Activated T-cell treated with anti-CD3 and anti-CD28 coated beads, Interleukin-2, amount 50 U/mL, for 24 hours (primary cell): ENCODE results near the gene PINK1.
"Not testable (repeated sequence)": the region's sequence is repeated elsewhere in the genome, so short reads cannot be mapped to it uniquely, and the experiment has no call there.

Experiments used
- DNase-seq: peaks from one replicate; pipeline ENCODE4 v3.0.0-alpha.2; 2020
- H3K27ac Mint-ChIP-seq: 2 replicates; pipeline ENCODE4 v1.8.0; 2020; ENCODE audit warnings: mild to moderate bottlenecking, mixed read lengths
- H3K27me3 Mint-ChIP-seq: 2 replicates; pipeline ENCODE4 v1.8.0; 2020; ENCODE audit warnings: mixed read lengths
- H3K36me3 Mint-ChIP-seq: 2 replicates; pipeline ENCODE4 v1.8.0; 2020; ENCODE audit warnings: low read depth, mixed read lengths
- H3K4me1 Mint-ChIP-seq: 2 replicates; pipeline ENCODE4 v1.8.0; 2020; ENCODE audit warnings: low read depth, mixed read lengths
- H3K4me3 Mint-ChIP-seq: 2 replicates; pipeline ENCODE4 v1.8.0; 2020; ENCODE audit warnings: mild to moderate bottlenecking, moderate library complexity, mixed read lengths
- H3K9me3 Mint-ChIP-seq: 2 replicates; pipeline ENCODE4 v1.8.0; 2020; ENCODE audit warnings: mixed read lengths

The PINK1 gene

DNA sequence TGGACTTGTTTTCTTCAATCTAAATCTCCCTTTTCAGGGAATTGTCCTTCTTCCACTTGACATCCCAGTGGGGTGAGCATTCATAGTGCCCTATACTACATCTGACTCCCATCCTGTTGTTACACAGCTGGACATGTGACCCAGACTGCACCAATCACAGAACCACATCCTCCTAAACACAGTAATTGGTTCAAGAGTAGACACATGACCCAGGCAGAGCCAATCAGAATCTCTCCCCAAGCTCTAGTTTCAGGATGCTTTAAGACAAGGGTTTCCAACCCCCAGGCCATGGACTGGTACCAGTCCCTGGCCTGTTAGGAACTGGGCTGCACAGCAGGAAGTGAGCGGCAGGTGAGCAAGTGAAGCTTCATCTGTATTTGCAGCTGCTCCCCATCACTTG lies 33.5 kb downstream of the PINK1 start:
- DNase-seq, result no peak

DNA sequence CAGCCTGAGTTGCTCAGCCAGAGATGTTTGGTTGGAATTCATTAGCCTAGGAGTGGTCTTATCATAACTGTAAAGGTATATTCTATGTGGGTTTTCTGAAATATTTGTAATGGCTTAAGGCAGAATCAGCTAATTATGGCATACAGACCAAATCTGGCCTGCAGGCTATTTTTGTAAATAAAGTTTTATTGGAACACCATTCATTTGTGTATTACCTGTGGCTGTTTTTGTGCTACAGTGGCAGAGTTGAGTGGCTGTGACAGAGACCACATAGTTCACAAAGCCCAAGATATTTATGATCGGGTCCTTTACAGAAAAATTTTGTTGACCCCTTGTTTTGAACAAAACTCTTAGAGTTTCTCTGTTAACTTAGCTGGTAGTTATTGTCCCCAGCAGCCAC lies 35.3 kb downstream of the PINK1 start:
- Mint-ChIP-seq H3K9me3 (no peaks in the 10 kb centered on the region), H3K4me1 (peaks cover 3% of the 10 kb centered on the region), H3K27me3 (peaks cover 8% of the 10 kb centered on the region), H3K27ac (no peak overlapping the region), H3K4me3 (no peak overlapping the region), H3K36me3 (no peaks in the 10 kb centered on the region)
- DNase-seq, result no peak

More for the DNA sequence above, 33.5 kb downstream of the PINK1 start:
- Mint-ChIP-seq H3K4me1 (peaks cover 14% of the 10 kb centered on the region), H3K4me3 (no peak overlapping the region), H3K36me3 (peaks cover 3% of the 10 kb centered on the region), H3K27ac (no peak overlapping the region), H3K9me3 (no peaks in the 10 kb centered on the region), H3K27me3 (no peaks in the 10 kb centered on the region)

DNA sequence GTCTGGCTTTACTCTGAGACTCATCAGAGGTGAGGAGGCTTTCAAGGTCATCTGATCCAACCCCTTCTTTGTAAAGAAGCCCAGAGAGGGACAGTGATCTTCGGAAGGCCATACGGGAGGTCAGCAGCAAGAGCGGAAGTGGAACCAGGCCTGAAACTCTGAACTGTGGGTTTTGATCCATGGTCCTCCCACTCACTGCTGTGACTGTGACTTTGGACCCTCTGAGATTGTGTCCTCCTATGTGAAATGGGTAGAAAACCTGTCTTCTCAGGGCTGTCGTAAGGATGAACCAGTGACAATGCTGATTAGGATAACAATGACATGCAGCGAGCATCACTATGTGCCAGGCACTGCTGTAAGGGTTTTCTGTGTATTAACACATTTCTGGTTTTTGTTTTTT lies 37.7 kb downstream of the PINK1 start:
- Mint-ChIP-seq H3K9me3 (no peaks in the 10 kb centered on the region), H3K27me3 (peaks cover 17% of the 10 kb centered on the region), H3K4me3 (no peak overlapping the region), H3K27ac (no peak overlapping the region), H3K4me1 (peaks cover 3% of the 10 kb centered on the region), H3K36me3 (no peaks in the 10 kb centered on the region)
- DNase-seq, result no peak

DNA sequence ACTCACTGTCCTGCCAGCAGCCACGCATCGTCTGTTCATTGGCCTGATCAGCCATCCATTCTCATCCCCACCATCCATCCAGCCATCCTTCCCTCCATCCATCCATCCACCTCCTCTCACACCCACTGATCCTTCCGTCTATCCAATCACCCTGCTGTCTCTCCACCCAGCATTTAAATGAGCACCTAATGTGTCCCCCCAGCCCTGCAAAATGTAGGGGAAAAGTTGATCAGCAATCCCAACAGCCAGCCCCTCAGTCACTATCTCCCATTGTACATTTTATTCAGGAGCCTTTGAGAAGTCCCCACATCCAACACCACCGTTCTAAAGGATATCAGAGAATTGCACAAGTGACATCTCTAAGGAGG lies 39.0 kb downstream of the PINK1 start:
- DNase-seq, result no peak
- no peaks in the 10 kb centered on the region for H3K4me1 Mint-ChIP-seq
- H3K27me3 Mint-ChIP-seq, result peaks cover 24% of the 10 kb centered on the region
- H3K9me3 Mint-ChIP-seq, result peaks cover 2% of the 10 kb centered on the region
- no peaks in the 10 kb centered on the region for H3K36me3 Mint-ChIP-seq
- H3K4me3 Mint-ChIP-seq, result no peak overlapping the region
- H3K27ac Mint-ChIP-seq, result no peak overlapping the region

DNA sequence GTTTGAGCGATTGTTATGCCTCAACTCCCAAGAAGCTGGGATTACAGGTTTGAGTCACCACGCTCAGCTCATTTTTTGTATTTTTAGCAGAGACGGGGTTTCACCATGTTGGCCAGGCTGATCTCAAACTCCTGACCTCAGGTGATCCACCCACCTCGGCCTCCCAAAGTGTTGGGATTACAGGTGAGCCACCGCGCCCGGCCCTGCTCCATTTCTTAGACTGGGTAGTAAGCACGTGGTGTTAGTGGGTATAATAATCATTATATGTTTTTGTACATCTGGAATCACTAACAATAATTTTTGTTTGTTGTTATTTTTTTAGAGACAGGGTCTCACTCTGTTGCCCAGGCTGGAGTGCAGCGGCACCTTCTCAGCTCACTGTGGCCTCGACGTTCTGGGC lies 40.4 kb downstream of the PINK1 start:
- not testable (repeated sequence) for H3K27ac Mint-ChIP-seq, H3K4me1 Mint-ChIP-seq, DNase-seq, H3K4me3 Mint-ChIP-seq, H3K36me3 Mint-ChIP-seq
- Mint-ChIP-seq H3K9me3 (peaks cover 12% of the 10 kb centered on the region), H3K27me3 (peaks cover 36% of the 10 kb centered on the region)

DNA sequence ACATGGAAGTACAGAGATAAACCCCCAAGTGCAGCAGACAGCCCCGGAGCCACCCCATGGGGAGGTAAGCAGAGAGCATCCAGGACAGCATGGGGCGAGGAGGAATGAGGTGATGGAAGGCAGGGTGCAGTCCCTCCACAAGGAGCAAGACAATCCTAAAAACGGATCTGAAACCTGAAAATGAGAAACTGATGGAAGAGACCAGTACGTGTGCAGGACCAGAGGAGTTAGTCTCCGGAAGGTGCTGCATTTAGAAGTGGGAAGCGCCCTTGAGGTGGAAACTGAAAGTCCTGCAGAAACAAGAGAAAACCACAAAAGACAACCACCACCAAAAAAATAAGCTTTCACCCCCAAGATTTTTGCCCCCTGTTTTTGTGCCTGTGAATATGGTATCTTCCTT lies 45.3 kb downstream of the PINK1 start:
- Mint-ChIP-seq H3K9me3 (peaks cover 12% of the 10 kb centered on the region), H3K4me1 (peaks cover 10% of the 10 kb centered on the region), H3K36me3 (peaks cover 3% of the 10 kb centered on the region), H3K4me3 (no peak overlapping the region), H3K27me3 (peaks cover 40% of the 10 kb centered on the region), H3K27ac (no peak overlapping the region)
- no peak for DNase-seq

DNA sequence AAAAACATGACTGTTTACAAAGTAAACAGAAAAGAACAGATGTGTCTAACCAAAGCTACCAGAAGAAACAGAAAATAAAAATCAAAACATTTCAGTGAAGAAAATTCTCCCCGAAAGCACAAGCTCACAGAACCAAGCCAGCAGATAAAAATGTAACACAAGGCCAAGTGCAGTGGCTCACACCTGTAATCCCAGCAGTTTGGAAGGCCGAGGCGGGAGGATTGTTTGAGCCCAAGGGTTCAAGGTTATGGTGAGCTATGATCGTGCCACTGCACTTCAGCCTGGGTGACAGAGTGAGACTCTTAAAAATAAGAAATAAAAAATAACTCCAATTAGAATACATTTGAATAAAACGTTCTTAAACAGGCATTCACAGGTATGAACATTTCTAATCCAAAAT lies 47.0 kb downstream of the PINK1 start:
- H3K27me3 Mint-ChIP-seq, result peaks cover 42% of the 10 kb centered on the region
- peaks cover 10% of the 10 kb centered on the region for H3K4me1 Mint-ChIP-seq
- no peak overlapping the region for H3K27ac Mint-ChIP-seq
- no peak overlapping the region for H3K4me3 Mint-ChIP-seq
- peaks cover 12% of the 10 kb centered on the region for H3K9me3 Mint-ChIP-seq
- peaks cover 3% of the 10 kb centered on the region for H3K36me3 Mint-ChIP-seq
- no peak for DNase-seq

DNA sequence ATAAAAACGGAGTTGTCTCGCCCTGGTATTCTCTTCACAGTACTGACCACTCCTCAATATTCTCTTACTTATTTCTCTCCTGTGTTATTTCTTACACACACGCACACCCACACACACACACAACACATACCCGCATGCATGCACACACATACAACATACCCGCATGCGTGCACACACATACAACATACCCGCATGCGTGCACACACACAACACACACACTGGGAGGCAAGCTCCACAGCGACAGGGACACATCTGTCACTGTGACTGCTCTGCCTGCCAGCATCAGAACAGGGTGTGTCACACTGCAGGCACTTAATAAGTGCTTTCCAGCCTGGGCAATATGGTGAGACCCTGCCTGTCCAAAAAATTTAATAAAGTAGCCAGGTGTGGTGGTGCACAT lies 48.7 kb downstream of the PINK1 start:
- H3K4me1 Mint-ChIP-seq, result peaks cover 10% of the 10 kb centered on the region
- no peak overlapping the region for H3K4me3 Mint-ChIP-seq
- H3K27me3 Mint-ChIP-seq, result peaks cover 34% of the 10 kb centered on the region
- H3K27ac Mint-ChIP-seq, result no peak overlapping the region
- peaks cover 3% of the 10 kb centered on the region for H3K36me3 Mint-ChIP-seq
- peaks cover 12% of the 10 kb centered on the region for H3K9me3 Mint-ChIP-seq
- no peak for DNase-seq

DNA sequence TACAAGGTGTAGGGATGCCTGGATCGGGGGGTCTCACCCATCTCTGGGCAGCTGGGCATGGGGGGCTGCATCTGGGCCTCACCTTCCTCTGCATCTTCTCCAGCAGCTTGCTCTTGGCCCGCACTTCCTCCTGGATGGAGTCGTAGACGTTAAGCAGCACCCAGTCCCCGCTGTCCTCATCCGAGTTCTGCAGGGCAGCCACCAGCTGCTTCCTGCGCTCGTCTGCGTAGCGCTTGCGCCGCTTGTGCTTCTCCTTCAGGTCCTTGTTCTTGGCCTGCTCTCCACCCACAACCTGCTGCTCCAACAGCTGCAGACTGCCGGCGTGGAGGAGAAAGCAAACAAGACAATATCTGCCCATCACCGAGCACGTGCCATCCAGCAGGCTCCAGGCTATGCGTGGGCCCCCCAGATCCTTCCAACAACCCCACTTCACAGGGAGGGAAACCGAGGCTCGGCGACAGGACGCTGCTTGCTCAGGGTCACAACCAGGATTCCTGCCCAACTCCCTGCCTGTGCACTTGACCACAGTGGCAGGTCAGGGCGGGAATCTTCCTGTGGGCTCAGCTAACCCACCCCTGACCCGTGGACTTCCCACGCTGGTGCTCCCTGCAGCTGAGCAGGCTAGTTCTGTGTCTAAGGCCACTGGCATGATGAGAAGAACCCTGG lies 49.4 kb downstream of the PINK1 start:
- Mint-ChIP-seq H3K36me3 (peaks cover 2% of the 10 kb centered on the region), H3K4me1 (peaks cover 10% of the 10 kb centered on the region), H3K4me3 (no peak overlapping the region), H3K27ac (no peak overlapping the region), H3K9me3 (peaks cover 7% of the 10 kb centered on the region), H3K27me3 (peaks cover 27% of the 10 kb centered on the region)
- no peak for DNase-seq

DNA sequence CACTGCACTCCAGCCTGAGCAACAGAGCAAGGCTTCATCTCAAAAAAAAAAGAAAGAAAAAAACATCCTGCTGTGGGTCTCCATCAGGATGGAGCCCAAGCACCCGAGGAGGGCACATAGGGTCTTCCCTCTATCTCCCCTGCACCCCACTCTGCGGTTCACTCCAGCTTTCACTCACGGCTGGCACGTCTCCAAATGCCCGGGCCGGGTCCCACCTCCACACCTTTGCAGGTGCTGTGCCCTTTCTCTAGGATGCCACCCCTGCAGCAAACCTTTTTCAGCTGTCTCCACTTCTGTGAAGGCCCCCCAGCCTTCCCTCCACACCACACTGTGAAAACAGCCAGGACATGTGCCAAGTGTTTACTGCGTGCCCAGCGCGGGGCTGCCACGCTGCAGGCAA lies 50.4 kb downstream of the PINK1 start:
- H3K27ac Mint-ChIP-seq, result no peak overlapping the region
- no peak overlapping the region for H3K4me3 Mint-ChIP-seq
- H3K36me3 Mint-ChIP-seq, result no peaks in the 10 kb centered on the region
- H3K27me3 Mint-ChIP-seq, result peaks cover 20% of the 10 kb centered on the region
- H3K9me3 Mint-ChIP-seq, result peaks cover under 1% of the 10 kb centered on the region
- H3K4me1 Mint-ChIP-seq, result peaks cover 3% of the 10 kb centered on the region
- no peak for DNase-seq

DNA sequence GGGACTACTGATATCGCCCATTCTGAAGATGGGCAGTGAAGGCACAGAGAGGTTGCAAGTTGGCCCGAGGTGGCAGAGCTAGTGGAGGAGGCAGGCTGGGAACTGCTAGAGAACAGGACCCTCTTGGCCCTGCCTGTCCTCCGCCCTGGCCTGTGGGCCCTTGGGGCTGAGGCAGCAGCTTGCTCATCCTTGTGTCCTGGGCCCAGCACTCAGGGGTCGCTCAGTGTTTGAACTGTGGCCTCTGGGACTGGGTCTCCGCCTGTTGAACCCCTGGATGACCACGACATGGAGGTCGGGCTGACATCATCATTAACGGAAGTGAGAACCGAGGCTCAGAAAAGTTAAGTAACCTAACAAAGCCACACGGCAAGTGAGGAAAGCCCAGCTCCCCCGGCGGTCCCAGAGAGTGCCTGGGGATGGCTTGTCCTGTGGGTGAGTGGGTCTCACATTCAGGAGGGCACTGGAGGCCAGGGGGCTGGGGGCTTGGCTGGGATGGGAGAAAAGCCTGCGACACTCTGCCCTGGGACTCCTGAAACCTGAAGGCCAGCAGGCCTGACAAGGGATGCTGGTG lies 50.9 kb downstream of the PINK1 start:
- H3K9me3 Mint-ChIP-seq, result no peaks in the 10 kb centered on the region
- no peak for DNase-seq
- peaks cover 16% of the 10 kb centered on the region for H3K27me3 Mint-ChIP-seq
- H3K4me3 Mint-ChIP-seq, result no peak overlapping the region
- H3K36me3 Mint-ChIP-seq, result no peaks in the 10 kb centered on the region
- no peak overlapping the region for H3K27ac Mint-ChIP-seq
- no peaks in the 10 kb centered on the region for H3K4me1 Mint-ChIP-seq

DNA sequence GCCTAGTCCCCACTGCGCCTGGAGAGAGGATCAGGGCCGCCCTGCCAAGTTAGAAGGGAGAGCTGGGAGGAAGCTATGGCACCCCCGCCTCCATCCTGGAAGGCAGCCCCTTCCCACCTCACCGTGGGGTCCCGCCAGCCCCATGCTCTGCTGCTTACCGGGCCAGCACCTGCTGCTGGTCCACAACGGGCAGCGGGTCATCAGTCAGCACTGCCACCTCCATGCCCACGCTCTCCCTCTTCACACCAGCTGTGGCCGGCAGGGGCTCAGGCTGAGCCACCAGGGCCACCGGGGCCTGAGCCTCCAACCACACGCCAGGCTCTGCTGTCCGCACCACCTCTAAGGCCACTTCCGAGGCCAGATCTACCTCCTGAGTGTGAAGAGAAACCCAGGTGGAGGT lies 51.4 kb downstream of the PINK1 start:
- no peak for DNase-seq
- no peaks in the 10 kb centered on the region for H3K9me3 Mint-ChIP-seq
- no peaks in the 10 kb centered on the region for H3K36me3 Mint-ChIP-seq
- H3K27me3 Mint-ChIP-seq, result peaks cover 13% of the 10 kb centered on the region
- H3K4me1 Mint-ChIP-seq, result no peaks in the 10 kb centered on the region
- no peak overlapping the region for H3K4me3 Mint-ChIP-seq
- no peak overlapping the region for H3K27ac Mint-ChIP-seq

DNA sequence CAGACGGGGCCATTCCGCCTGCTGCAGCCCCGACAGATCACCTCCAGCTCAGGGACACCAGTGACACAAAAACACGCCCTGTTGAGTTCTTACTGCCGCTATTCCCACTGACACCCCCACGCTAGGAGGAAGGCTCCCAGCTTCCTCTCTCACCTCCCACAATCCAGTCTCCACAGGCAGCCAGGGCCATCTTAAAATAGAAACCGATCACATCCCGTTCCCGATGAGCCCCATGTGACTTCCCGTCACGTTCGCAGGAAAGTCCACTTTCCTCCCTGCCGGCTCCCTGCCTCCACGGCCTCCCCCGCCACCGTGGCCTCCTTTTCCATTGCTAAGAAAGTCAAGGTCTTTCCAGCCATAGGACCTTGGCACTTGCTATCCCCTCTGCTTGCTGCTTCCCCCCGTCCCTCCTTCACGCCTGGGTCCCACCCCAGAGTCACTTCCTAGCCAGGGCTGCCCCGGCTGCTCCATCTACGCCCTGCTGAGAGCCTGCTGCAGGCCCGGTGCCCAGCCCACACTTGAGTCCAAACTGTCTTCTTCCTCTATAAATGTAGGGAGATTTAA lies 51.9 kb downstream of the PINK1 start:
- no peak overlapping the region for H3K27ac Mint-ChIP-seq
- no peaks in the 10 kb centered on the region for H3K4me1 Mint-ChIP-seq

DNA sequence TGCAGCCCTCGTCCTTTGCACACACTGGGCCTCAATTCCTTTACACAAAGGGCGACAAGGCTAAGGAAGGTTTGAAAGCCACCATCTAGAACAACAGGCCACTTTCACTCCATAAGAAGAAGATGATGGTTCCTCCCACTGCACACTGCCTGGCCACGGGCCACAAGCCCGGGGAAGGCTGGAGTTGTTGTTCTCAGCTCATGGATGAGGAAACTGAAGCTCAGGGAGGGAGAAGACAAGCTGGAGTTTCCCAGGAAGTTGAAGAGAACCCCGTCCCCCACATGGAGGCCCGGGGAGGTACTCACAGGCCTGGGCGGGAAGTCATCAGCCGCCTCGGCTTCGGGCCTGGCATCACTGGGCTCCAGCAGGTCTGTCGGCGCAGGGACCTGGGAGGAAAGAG lies 52.5 kb downstream of the PINK1 start:
- Mint-ChIP-seq H3K9me3 (no peaks in the 10 kb centered on the region), H3K4me3 (no peak overlapping the region), H3K4me1 (no peaks in the 10 kb centered on the region), H3K36me3 (no peaks in the 10 kb centered on the region), H3K27me3 (peaks cover 8% of the 10 kb centered on the region), H3K27ac (no peak overlapping the region)
- DNase-seq, result no peak

More for the DNA sequence above, 51.9 kb downstream of the PINK1 start:
- no peak overlapping the region for H3K4me3 Mint-ChIP-seq
- no peaks in the 10 kb centered on the region for H3K9me3 Mint-ChIP-seq
- no peaks in the 10 kb centered on the region for H3K36me3 Mint-ChIP-seq
- peaks cover 10% of the 10 kb centered on the region for H3K27me3 Mint-ChIP-seq
- no peak for DNase-seq

DNA sequence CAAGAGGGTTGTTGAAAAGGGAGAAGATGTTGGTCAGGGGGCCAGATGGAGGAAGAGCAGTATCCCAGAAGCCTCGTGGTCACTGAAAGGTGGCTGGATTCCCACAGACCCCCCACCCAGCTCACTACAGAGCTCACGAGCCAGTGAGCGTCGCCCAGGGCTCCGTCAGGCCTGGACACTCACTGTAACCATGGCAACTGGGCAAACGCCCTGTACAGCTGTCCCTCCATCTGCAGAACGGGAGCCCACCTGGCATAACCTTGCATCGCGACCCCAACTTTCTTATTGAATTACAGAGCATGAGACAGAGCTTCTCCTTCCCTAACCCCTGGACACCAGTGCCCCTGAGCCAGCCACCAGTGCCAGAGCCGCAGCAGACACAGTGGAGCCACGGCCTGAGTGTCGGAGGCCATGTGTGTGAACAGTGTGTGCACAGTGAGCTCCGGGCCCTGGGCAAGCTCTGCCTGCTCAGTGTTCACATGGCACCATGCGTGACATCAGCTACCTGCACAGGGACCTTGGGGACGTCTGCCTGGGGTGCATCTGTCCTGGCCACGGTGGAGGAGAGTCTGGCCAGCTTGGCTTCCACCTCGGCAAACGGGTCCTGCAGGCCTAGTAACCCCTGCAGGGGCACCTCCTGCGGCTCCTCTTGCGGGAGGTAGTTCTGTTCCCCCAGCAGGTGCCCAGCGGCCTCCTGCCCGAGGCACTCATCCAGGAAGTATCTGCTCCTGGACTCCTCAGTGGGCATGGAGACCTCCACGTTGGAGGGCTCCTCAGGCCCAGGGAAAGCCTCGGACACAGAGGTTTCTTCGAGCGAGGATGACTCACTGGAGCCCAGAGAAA lies 53.8 kb downstream of the PINK1 start:
- Mint-ChIP-seq H3K27ac (no peak overlapping the region), H3K4me3 (no peak overlapping the region), H3K36me3 (no peaks in the 10 kb centered on the region), H3K4me1 (no peaks in the 10 kb centered on the region), H3K27me3 (peaks cover 8% of the 10 kb centered on the region), H3K9me3 (no peaks in the 10 kb centered on the region)
- no peak for DNase-seq
